ENCODE results near the gene PRR19. TPM values are rescaled to one million over a fixed set of nuclear protein-coding genes. Genes with fewer than 3 reads are reported as not detected.

PRR19 gene
- polyA plus RNA-seq, 3 donors, result 0.26 to 0.67 (median 0.34) TPM

GRCh38 chr19:42290523-42291434, 11.2 kb upstream of the PRR19 start:
- WGBS, 3 donors, result 85 to 90% (median 88%) methylated on average over 29 to 31 of the region's 31 CpGs
- H3K27ac ChIP-seq (ENCODE audit: low read depth, low read length), result no peak overlapping the region

GRCh38 chr19:42291435-42291810, 10.5 kb upstream of the PRR19 start:
- WGBS, 3 donors, result 71 to 73% (median 72%) methylated on average over 8 to 9 of the region's 9 CpGs
- H3K27ac ChIP-seq (ENCODE audit: low read depth, low read length), result no peak overlapping the region

GRCh38 chr19:42292042-42292960, 9.6 kb upstream of the PRR19 start:
- no peak overlapping the region for H3K27ac ChIP-seq (ENCODE audit: low read depth, low read length)
- WGBS, 3 donors, result 90 to 93% (median 90%) methylated on average over 27 of the region's 27 CpGs

DNA sequence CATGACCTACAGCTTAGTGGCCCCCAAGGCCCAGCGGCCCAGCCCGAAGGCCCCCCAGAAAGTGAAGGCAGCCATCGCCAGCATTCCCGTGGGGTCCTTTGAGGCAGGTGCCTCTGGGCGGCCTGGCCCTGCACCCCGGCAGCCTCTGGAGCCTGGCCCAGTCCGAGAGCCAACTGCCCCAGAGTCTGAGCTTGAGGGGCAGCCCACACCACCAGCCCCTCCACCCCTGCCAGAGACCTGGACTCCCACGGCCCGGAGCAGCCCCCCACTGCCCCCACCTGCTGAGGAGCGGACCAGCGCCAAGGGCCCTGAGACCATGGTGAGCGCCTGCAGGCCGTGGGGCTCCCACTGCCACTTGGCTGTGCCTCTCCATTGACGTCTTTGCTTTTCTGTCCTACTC, 9.0 kb upstream of the PRR19 start:
- H3K27ac ChIP-seq (ENCODE audit: low read depth, low read length), result no peak overlapping the region
- WGBS, 3 donors, result 88 to 93% (median 88%) methylated on average over 14 of the region's 14 CpGs

- WGBS, 3 donors, result 72 to 83% (median 72%) methylated on average over 14 to 17 of the region's 17 CpGs
- no peak overlapping the region for H3K27ac ChIP-seq (ENCODE audit: low read depth, low read length)
These were observed 8.4 kb upstream of the PRR19 start for GRCh38 chr19:42293540-42293939.

DNA sequence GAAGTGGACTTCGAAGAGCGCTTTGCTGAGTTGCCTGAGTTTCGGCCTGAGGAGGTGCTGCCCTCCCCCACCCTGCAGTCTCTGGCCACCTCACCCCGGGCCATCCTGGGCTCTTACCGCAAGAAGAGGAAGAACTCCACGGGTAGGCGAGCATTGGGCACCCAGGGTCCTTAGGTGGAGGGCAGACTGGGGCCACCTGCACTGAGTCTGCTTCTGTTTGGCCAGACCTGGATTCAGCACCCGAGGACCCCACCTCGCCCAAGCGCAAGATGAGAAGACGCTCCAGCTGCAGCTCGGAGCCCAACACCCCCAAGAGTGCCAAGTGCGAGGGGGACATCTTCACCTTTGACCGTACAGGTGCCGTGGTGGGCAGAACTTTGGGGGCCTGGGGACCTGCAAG, 8.0 kb upstream of the PRR19 start:
- H3K27ac ChIP-seq (ENCODE audit: low read depth, low read length), result no peak overlapping the region
- WGBS, 3 donors, result 90 to 91% (median 90%) methylated on average over 13 to 15 of the region's 15 CpGs

GRCh38 chr19:42294471-42295137, 7.3 kb upstream of the PRR19 start:
- no peak overlapping the region for H3K27ac ChIP-seq (ENCODE audit: low read depth, low read length)
- 80 to 92% (median 83%) methylated on average over 19 to 24 of the region's 24 CpGs for WGBS, 3 donors

- no peak overlapping the region for H3K27ac ChIP-seq (ENCODE audit: low read depth, low read length)
- WGBS, 3 donors, result 60 to 75% (median 72%) methylated on average over 5 of the region's 5 CpGs
These were observed 6.6 kb upstream of the PRR19 start for GRCh38 chr19:42295342-42295741.

DNA sequence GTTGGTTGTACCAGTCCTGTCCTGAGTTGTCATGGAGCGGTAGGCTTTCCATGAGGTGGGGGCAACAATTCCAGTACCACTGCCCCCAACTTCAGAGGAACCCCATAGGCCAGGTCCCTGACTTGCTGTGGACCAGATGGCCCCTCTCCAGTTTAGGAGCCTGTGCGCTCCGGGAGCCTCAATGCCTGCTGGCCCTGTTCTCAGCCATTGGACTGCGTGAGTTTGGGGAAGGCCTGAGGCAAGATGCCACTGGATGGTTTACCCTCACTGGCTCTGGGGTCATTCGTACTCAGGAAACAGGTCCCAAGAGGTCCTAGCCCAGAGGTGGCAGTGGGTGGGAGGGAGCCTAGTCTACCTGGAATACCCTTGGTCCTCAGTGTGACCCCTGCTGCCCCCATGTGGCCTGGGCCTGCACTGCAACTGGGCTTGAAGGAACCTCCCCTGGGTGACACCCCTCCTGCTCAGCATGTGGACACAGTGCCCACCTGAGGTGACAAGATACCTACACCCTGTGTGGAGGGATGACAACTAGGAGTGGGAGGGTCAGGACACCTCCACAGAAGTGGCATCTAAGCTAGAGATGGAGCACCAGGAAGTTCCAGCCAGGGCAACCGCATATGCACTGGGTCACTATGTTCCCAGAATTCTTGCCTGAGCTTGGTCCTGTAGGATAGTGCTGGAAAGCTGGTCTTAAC, 6.0 kb upstream of the PRR19 start:
- 80 to 85% (median 82%) methylated on average over 6 of the region's 6 CpGs for WGBS, 3 donors
- H3K27ac ChIP-seq (ENCODE audit: low read depth, low read length), result no peak overlapping the region

- WGBS, 3 donors, result 88 to 91% (median 89%) methylated on average over 13 to 15 of the region's 15 CpGs
- no peak overlapping the region for H3K27ac ChIP-seq (ENCODE audit: low read depth, low read length)
These were observed 4.9 kb upstream of the PRR19 start for GRCh38 chr19:42297039-42297438.

DNA sequence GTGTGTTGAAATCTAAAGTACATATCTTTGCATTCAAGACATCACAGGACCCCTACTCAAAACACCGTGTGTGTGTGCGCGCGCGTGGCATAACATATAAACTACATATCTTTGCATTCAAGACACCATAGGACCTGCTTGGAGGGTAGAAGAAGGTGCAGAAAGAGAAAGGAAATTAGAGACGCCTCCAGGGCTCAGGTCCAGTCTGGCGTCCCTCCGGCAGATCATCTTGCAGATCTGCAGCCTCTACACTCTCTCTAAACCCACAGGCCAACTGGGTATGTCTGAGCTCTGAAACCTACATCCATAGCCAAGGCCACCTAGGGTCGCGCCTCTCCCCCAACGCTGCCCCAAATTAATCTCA, 1.2 kb downstream of the PRR19 start:
- WGBS, 3 donors, result 62 to 75% (median 69%) methylated on average over 11 of the region's 11 CpGs
- no peak overlapping the region for H3K27ac ChIP-seq (ENCODE audit: low read depth, low read length)

GRCh38 chr19:42303876-42304275, 1.9 kb downstream of the PRR19 start:
- 87 to 90% (median 88%) methylated on average over 8 of the region's 8 CpGs for WGBS, 3 donors
- no peak overlapping the region for H3K27ac ChIP-seq (ENCODE audit: low read depth, low read length)

DNA sequence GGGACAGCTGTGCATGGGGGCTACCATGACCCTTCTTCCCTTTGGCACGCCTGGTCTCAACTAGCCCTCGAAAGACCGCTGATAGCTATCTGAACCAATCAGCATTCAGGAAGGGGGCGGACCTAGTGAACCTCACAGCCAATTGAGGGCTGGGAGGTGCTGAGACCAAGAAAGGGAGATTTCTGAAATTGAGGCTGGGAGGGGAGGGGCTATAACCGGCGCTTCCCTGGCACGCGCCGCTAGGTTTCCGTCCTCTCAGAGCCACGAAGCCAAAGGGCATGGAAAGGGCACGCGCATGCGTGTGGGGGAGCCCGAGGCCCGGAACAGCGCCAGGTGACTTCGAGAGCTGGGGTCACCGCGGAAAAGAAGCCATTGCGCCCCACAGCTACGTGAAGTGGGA, 4.7 kb downstream of the PRR19 start:
- no peak overlapping the region for H3K27ac ChIP-seq (ENCODE audit: low read depth, low read length)
- WGBS, 3 donors, result 84 to 93% (median 90%) methylated on average over 18 to 22 of the region's 22 CpGs

DNA sequence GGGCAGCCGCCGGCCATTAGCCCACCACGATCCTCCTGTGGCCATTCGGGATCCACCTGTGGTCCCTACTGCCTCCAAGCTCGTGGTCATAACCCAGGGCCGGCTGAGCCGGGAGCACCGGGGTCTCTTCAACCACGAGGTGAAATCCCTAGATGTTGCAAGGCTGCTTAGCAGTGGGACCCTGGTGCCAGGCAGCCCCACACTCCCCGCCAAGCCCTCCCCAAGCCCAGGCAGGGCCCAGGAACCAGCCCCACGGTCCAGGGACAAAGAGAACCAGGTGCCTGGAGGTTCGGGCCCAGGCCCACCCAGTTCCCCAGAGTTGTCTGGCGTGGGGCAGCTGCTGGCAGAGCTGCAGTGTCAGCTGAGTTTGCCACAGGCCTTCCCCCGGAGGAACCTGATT, 7.8 kb downstream of the PRR19 start:
- 85 to 88% (median 86%) methylated on average over 14 of the region's 14 CpGs for WGBS, 3 donors
- no peak overlapping the region for H3K27ac ChIP-seq (ENCODE audit: low read depth, low read length)

GRCh38 chr19:42311657-42312056, 9.7 kb downstream of the PRR19 start:
- no peak overlapping the region for H3K27ac ChIP-seq (ENCODE audit: low read depth, low read length)
- WGBS, 3 donors, result 67 to 72% (median 69%) methylated on average over 2 of the region's 2 CpGs

- 78 to 88% (median 87%) methylated on average over 5 of the region's 5 CpGs for WGBS, 3 donors
- no peak overlapping the region for H3K27ac ChIP-seq (ENCODE audit: low read depth, low read length)
These were observed 10.4 kb downstream of the PRR19 start for GRCh38 chr19:42312370-42312769.

DNA sequence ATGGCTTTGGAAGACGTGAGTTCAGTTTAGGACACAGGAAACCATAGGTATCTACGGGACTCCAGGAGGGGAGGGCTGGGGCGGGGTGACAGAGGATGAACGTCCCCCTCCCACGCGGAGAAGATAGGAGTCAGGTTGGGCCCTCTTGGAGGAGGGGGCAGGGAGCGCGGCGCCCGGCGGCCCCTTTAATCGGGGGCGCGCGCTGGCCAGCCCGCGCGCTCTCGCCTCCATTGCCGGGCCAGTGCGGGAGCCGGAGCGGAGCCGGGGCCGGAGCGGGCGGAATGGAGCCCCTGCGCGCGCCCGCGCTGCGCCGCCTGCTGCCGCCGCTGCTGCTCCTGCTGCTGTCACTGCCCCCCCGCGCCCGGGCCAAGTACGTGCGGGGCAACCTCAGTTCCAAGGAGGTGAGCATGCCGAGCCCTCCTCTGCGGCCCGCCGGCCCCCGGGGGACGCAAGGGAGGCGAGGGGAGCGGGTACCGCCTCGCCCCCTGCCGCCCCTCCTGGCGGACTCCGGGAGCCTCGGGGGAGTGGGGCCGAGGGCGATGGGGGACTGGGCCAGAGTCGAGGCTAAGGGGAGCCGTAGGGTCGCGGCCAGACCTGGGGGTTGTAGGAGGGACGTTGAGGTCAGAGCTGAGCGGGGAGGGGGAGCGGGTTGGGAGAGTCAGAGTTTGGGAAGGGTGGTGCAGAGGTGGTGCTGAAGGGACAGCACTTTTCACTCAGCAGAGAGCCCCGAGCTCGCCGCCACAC, 11.3 kb downstream of the PRR19 start, which contains the start of gene TMEM145:
TSS of gene TMEM145 (plus strand) at position 214 of the 744 bp plus-strand sequence. CDS start at position 282, 68 bp downstream.
- no peak within 1 kb of the TSS for H3K27ac ChIP-seq (ENCODE audit: low read depth, low read length)
- 1% methylated on average over 40 to 67 of the region's 67 CpGs for WGBS, 3 donors

Data from adipose tissue (tissue), 3 donors.